ENCODE data around the gene BANF2. TPM values are rescaled to one million over a fixed set of nuclear protein-coding genes. Genes with fewer than 3 reads are reported as not detected.
A peak's percentile ranks its signal among the peaks of the same experiment; 100 is the strongest.

The BANF2 gene
- total and polyA plus RNA-seq, 2 of the 13 experiments (the other 11 are each of a cell fraction or from before 2014, with no cell fraction given) = 0.35 TPM; not detected in 1

GRCh38 chr20:17679941-17680835 lies 19.6 kb upstream of the BANF2 start (continued):
- no peak for TF ChIP-seq SUZ12 (IDR thresholded peaks at IDR 0.05; ENCODE audit: low read depth, low read length)
- no peak for TF ChIP-seq TOPORS (CRISPR knock-in tag; IDR thresholded peaks at IDR 0.05)
- TF ChIP-seq HHEX (CRISPR knock-in tag; IDR thresholded peaks at IDR 0.05) = peak; percentile 67
- TF ChIP-seq JUN (CRISPR knock-in tag; IDR thresholded peaks at IDR 0.05) = peak; percentile 65; the same call in 1 of the 2 replicates
- TF ChIP-seq THYN1 (CRISPR knock-in tag; IDR thresholded peaks at IDR 0.05; ENCODE audit: borderline replicate concordance, low read depth) = no peak
- peak; percentile 69 for TF ChIP-seq HMG20A (CRISPR knock-in tag; IDR thresholded peaks at IDR 0.05; ENCODE audit: borderline replicate concordance)
- TF ChIP-seq, protein P1, sequence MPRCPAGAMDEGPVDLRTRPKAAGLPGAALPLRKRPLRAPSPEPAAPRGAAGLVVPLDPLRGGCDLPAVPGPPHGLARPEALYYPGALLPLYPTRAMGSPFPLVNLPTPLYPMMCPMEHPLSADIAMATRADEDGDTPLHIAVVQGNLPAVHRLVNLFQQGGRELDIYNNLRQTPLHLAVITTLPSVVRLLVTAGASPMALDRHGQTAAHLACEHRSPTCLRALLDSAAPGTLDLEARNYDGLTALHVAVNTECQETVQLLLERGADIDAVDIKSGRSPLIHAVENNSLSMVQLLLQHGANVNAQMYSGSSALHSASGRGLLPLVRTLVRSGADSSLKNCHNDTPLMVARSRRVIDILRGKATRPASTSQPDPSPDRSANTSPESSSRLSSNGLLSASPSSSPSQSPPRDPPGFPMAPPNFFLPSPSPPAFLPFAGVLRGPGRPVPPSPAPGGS (CRISPR knock-in tag; IDR thresholded peaks at IDR 0.05) = no peak
- peak; percentile 89 for TF ChIP-seq HDAC1 (CRISPR knock-in tag; IDR thresholded peaks at IDR 0.05)
- no peak for TF ChIP-seq PCBP2 (optimal IDR thresholded peaks at IDR 0.05; ENCODE audit: low read depth, low read length, poor library complexity, severe bottlenecking)
- TF ChIP-seq SCMH1 (CRISPR knock-in tag; IDR thresholded peaks at IDR 0.05; ENCODE audit: borderline replicate concordance) = no peak
- TF ChIP-seq TRAFD1 (CRISPR knock-in tag; IDR thresholded peaks at IDR 0.05; ENCODE audit: borderline replicate concordance) = no peak
- TF ChIP-seq ZFP36L2 (CRISPR knock-in tag; IDR thresholded peaks at IDR 0.05) = 0 out of 2 replicates have a peak, but pooled peaks have one; percentile 64
- TF ChIP-seq MAZ (IDR thresholded peaks at IDR 0.05; ENCODE audit: borderline replicate concordance, low read depth, low read length) = no peak
- peak; percentile 64 for TF ChIP-seq MAZ (CRISPR knock-in tag; IDR thresholded peaks at IDR 0.05; ENCODE audit: low read depth)
- peak; percentile 93 for TF ChIP-seq GATAD2A (CRISPR knock-in tag; IDR thresholded peaks at IDR 0.05)
- TF ChIP-seq, protein P2, sequence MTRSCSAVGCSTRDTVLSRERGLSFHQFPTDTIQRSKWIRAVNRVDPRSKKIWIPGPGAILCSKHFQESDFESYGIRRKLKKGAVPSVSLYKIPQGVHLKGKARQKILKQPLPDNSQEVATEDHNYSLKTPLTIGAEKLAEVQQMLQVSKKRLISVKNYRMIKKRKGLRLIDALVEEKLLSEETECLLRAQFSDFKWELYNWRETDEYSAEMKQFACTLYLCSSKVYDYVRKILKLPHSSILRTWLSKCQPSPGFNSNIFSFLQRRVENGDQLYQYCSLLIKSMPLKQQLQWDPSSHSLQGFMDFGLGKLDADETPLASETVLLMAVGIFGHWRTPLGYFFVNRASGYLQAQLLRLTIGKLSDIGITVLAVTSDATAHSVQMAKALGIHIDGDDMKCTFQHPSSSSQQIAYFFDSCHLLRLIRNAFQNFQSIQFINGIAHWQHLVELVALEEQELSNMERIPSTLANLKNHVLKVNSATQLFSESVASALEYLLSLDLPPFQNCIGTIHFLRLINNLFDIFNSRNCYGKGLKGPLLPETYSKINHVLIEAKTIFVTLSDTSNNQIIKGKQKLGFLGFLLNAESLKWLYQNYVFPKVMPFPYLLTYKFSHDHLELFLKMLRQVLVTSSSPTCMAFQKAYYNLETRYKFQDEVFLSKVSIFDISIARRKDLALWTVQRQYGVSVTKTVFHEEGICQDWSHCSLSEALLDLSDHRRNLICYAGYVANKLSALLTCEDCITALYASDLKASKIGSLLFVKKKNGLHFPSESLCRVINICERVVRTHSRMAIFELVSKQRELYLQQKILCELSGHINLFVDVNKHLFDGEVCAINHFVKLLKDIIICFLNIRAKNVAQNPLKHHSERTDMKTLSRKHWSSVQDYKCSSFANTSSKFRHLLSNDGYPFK (CRISPR knock-in tag; IDR thresholded peaks at IDR 0.05; ENCODE audit: borderline replicate concordance) = no peak; the same call in 1 of the 2 replicates
- TF ChIP-seq SMYD3 (CRISPR knock-in tag; IDR thresholded peaks at IDR 0.05) = no peak
- TF ChIP-seq ARID2 (CRISPR knock-in tag; IDR thresholded peaks at IDR 0.05; ENCODE audit: borderline replicate concordance) = no peak
- no peak for TF ChIP-seq CHD4 (IDR thresholded peaks at IDR 0.05; ENCODE audit: borderline replicate concordance, low read length)

Data from HepG2 (cell line).